K562 (cell line): ENCODE results near the gene TPK1. TPM values are rescaled to one million over a fixed set of nuclear protein-coding genes. Genes with fewer than 3 reads are reported as not detected.

Experiments used
- ATAC-seq: fragments of 200-7000 bp; cut with Tn5 transposase; 3 replicates; pipeline ENCODE4 v1.9.1; 2020; ENCODE audit warnings: moderate library complexity
- BruUV-seq: library from RNA; stranded (reverse); fragments of 400-500 nt; replicated peaks from 2 replicates; lab custom pipeline; 2021; lab: Mats Ljungman, UMichigan
- CTCF ChIA-PET: fragments of 300-600 bp; formaldehyde crosslinking; extraction: SDS; loops from one replicate; lab custom pipeline; 2021; ENCODE audit warnings: low intra/inter-chr PET ratio; lab: Yijun Ruan, JAX
- POLR2A ChIA-PET: fragments of 300-600, 350-650 bp; sonication (Branson Sonifier 250); formaldehyde crosslinking; extraction: SDS; loops from one replicate; lab custom pipeline; 2021; ENCODE audit warnings: antibody characterized with exemption, inconsistent platforms; lab: Yijun Ruan, JAX
- DNase-seq, 4 experiments: peaks; one replicate each; pipeline versions ENCODE4 v3.0.0 to v3.0.0-alpha.2; 2011 to 2018; ENCODE audit warnings: low spot score in 3 of 4, mixed read lengths in 3 of 4; ENCODE audit errors: extremely low read depth in 1 of 4
- FAIRE-seq: peaks from 2 replicates; lab custom pipeline; 2011; peaks lifted over from hg19 to GRCh38; lab: Jason Lieb, UNC
- H2AFZ ChIP-seq: 2 replicates; pipeline ENCODE4 v1.6.0; 2011; ENCODE audit warnings: low read depth, low read length, control low read depth, inconsistent platforms
- H3K27ac ChIP-seq: fragments of 200-600 bp; 3 replicates; pipeline ENCODE4 v1.8.0; 2011; ENCODE audit warnings: low read depth, mild to moderate bottlenecking, control low read depth, inconsistent platforms, low read length, moderate library complexity, mixed read lengths; ENCODE audit errors: extremely low read depth
- H3K27me3 ChIP-seq, 2 experiments: fragments of 300-600 bp in 1 of 2; 2 replicates in 1 of 2; 3 replicates in 1 of 2; pipeline versions ENCODE4 v1.6.0 to v1.8.0; 2011; ENCODE audit warnings: inconsistent platforms in 2 of 2, low read length in 2 of 2, mild to moderate bottlenecking in 1 of 2, mixed read lengths in 1 of 2, moderate library complexity in 1 of 2; ENCODE audit not compliant: control insufficient read depth in 2 of 2, insufficient read depth in 2 of 2
- H3K36me3 ChIP-seq: fragments of 300-600 bp; 3 replicates; pipeline ENCODE4 v1.8.0; 2011; ENCODE audit warnings: mild to moderate bottlenecking, low read length, inconsistent platforms; ENCODE audit not compliant: control insufficient read depth, insufficient read depth
- H3K4me1 ChIP-seq, 2 experiments: fragments of 200-600 bp in 1 of 2; replicated peaks in 1 of 2; 2 replicates in 1 of 2; 3 replicates in 1 of 2; pipeline versions ENCODE4 v1.5.1 to v1.8.0; 2011; ENCODE audit warnings: inconsistent platforms in 2 of 2, low read length in 2 of 2, mild to moderate bottlenecking in 1 of 2, mixed read lengths in 1 of 2, moderate library complexity in 1 of 2; ENCODE audit not compliant: control insufficient read depth in 2 of 2, insufficient read depth in 2 of 2
- H3K4me2 ChIP-seq: 2 replicates; pipeline ENCODE4 v1.6.1; 2011; ENCODE audit warnings: low read length, control low read depth, inconsistent platforms, mixed read lengths; ENCODE audit not compliant: insufficient read depth
- H3K4me3 ChIP-seq: fragments of 200-600 bp; sonication (generic), shearing (Covaris generic); 2 replicates; pipeline ENCODE4 v1.5.1; 2016; ENCODE audit warnings: control low read depth, inconsistent platforms
- H3K79me2 ChIP-seq: fragments of 200-600 bp; 3 replicates; pipeline ENCODE4 v1.8.0; 2011; ENCODE audit warnings: low read length, inconsistent platforms; ENCODE audit not compliant: control insufficient read depth, insufficient read depth
- H3K9ac ChIP-seq, 2 experiments: 2 replicates each; pipeline versions ENCODE4 v1.6.0 to v1.6.1; 2011; ENCODE audit warnings: low read depth in 2 of 2, low read length in 2 of 2, control low read depth in 1 of 2, inconsistent platforms in 1 of 2, mild to moderate bottlenecking in 1 of 2, mixed read lengths in 1 of 2; ENCODE audit not compliant: insufficient read depth in 1 of 2
- H3K9me1 ChIP-seq: one replicate; pipeline ENCODE4 v1.6.0; 2011; ENCODE audit warnings: inconsistent platforms, mild to moderate bottlenecking, low read length, moderate library complexity; ENCODE audit not compliant: control insufficient read depth, insufficient read depth
- H3K9me3 ChIP-seq: replicated peaks from 2 replicates; pipeline ENCODE4 v1.5.1; 2011; ENCODE audit warnings: low read depth, low read length, inconsistent platforms; ENCODE audit not compliant: control insufficient read depth, insufficient read depth
- H4K20me1 ChIP-seq: replicated peaks from 2 replicates; pipeline ENCODE4 v1.6.1; 2011; ENCODE audit warnings: low read length, inconsistent platforms, mixed read lengths; ENCODE audit not compliant: control insufficient read depth, insufficient read depth
- CEBPG ChIP-seq, 3 experiments: fragments of 200-800 bp in 1 of 3; sonication (Bioruptor generic) in 1 of 3; sonication (generic) in 1 of 3; formaldehyde crosslinking in 1 of 3; IDR thresholded peaks in 2 of 3; conservative IDR thresholded peaks in 1 of 3; 2 replicates each; pipeline versions ENCODE4 v1.6.1 to v1.8.0; 2016 to 2022; ENCODE audit warnings: missing compliant biosample characterization in 2 of 3, missing genetic modification characterization in 2 of 3, mild to moderate bottlenecking in 1 of 3, missing genetic modification reagents in 1 of 3
- GMEB1 ChIP-seq: fragments of 250-450 bp; sonication (Bioruptor Pico); IDR thresholded peaks from 2 replicates; pipeline ENCODE4 v1.4.0; 2020; ENCODE audit warnings: mild to moderate bottlenecking
- ZEB2 ChIP-seq: fragments of 450-650 bp; IDR thresholded peaks from 2 replicates; pipeline ENCODE4 v1.6.1; 2016
- WGBS: fragments of 100-300 bp; shearing (Covaris generic); methylation state at CpG from one replicate; pipeline ENCODE4 v1.1.6; 2016; ENCODE audit warnings: low coverage, mixed read lengths; ENCODE audit not compliant: insufficient coverage; ENCODE audit errors: missing lambda C conversion rate; 5-methylcytosine and 5-hydroxymethylcytosine counted together
- in situ Hi-C: fragments of 300-500 bp; cut with MboI; formaldehyde crosslinking; loops from 4 replicates; pipeline ENCODE4 v1.15.0; 2018; ENCODE audit warnings: inconsistent platforms, mixed read lengths
- intact Hi-C: fragments of 100-400 bp; cut with micrococcal nuclease; formaldehyde crosslinking; loops from 2 replicates; pipeline ENCODE4 v1.14.2; 2022
- polyA plus RNA-seq, 8 experiments: library from polyadenylated mRNA; depleted of rRNA in 4 of 8; stranded (reverse) in 5 of 8; unstranded in 3 of 8; fragments of >200 nt; fragmentation: Nextera tagmentation in 2 of 8; fragmentation: Illumina TruSeq in 1 of 8; extraction: Ambion mirVana in 2 of 8; extraction: Trizol in 1 of 8; gene quantifications; 2 replicates each; pipeline versions ENCODE4 v1.2.1 to v1.2.3, GENCODE V29; 2011 to 2014; ENCODE audit warnings: inconsistent platforms in 1 of 8, missing spikeins in 1 of 8
- total RNA-seq, 7 experiments: library from RNA; depleted of rRNA in 6 of 7; stranded (reverse); fragments of >200 nt in 6 of 7; fragmentation: Illumina TruSeq in 2 of 7; extraction: Trizol in 2 of 7; gene quantifications; 2 replicates each; pipeline versions ENCODE4 v1.2.1 to v1.2.3, GENCODE V29; 2011 to 2021; ENCODE audit warnings: low replicate concordance in 1 of 7

Gene TPK1
- total and polyA plus RNA-seq, 9 of the 15 experiments (the other 6 are each of a cell fraction or from before 2014, with no cell fraction given): 5.1 to 16.2 (median 9.2) TPM

GRCh38 chr7:144408121-144408520 is 427.7 kb downstream of the TPK1 start:
- Histone ChIP-seq H3K4me1 (no peaks in the 10 kb centered on the region), H3K27ac (no peak overlapping the region), H3K4me2 (no peak overlapping the region), H4K20me1 (no peaks in the 10 kb centered on the region), H3K27me3 (peaks cover 13% of the 10 kb centered on the region in 2 experiments; a peak in 4 of 5 replicates), H3K9me1 (no peaks in the 10 kb centered on the region), H3K4me3 (no peak overlapping the region), H3K79me2 (no peaks in the 10 kb centered on the region), H2AFZ (no peak overlapping the region), H3K36me3 (no peaks in the 10 kb centered on the region), H3K9me3 (no peaks in the 10 kb centered on the region), H3K9ac (no peak overlapping the region)
- in situ Hi-C loops: no loop called here
- DNase-seq (no peak), ATAC-seq (no peak), FAIRE-seq (no peak)
- BruUV-seq: no TSS peak
- intact Hi-C loops: loop anchor here (10.0 kb wide), 1 partner anchor 503 kb away; the partner anchor contains the start of gene TCAF1
- CTCF ChIA-PET: no interaction called here
- POLR2A ChIA-PET: no interaction called here
- 1% methylated on average over 3 of the region's 3 CpGs for WGBS
- TF ChIP-seq GMEB1 (CRISPR knock-in tag) (no peak), CEBPG (CRISPR knock-in tag; IDR thresholded peaks at IDR 0.05) (no peak), CEBPG (tag; conservative IDR thresholded peaks at IDR 0.05 in 1 of 2, IDR thresholded peaks at IDR 0.05 in 1 of 2) (0 out of 4 replicates have a peak, but pooled peaks of 1 of the 2 experiments have one; percentile 16), ZEB2 (no peak)
